GM23338 (cell line): Measurements from ENCODE around the gene CNTN5. TPM values are rescaled to one million over a fixed set of nuclear protein-coding genes. Genes with fewer than 3 reads are reported as not detected.

Experiments used
- ATAC-seq: fragments of 200-7000 bp; cut with Tn5 transposase; 3 replicates; pipeline ENCODE4 v1.9.1; 2020
- DNase-seq: peaks from one replicate; pipeline ENCODE4 v3.0.0-alpha.2; 2015; ENCODE audit warnings: low spot score
- H2AFZ ChIP-seq: fragments of 200-600 bp; sonication (generic); 2 replicates; pipeline ENCODE4 v1.8.0; 2016; ENCODE audit warnings: antibody characterized with exemption, mild to moderate bottlenecking, moderate library complexity
- H3F3A ChIP-seq: fragments of 200-600 bp; sonication (generic); replicated peaks from 2 replicates; pipeline ENCODE4 v1.8.0; 2017; ENCODE audit warnings: antibody characterized with exemption, mixed run types, low read depth
- H3K27ac ChIP-seq: fragments of 200-600 bp; sonication (generic); 2 replicates; pipeline ENCODE4 v1.6.1; 2016; ENCODE audit warnings: low read depth
- H3K27me3 ChIP-seq: fragments of 200-600 bp; sonication (generic); 2 replicates; pipeline ENCODE4 v1.8.0; 2016; ENCODE audit warnings: mild to moderate bottlenecking, mixed run types, moderate library complexity; ENCODE audit not compliant: insufficient read depth
- H3K36me3 ChIP-seq: fragments of 200-600 bp; sonication (generic); 2 replicates; pipeline ENCODE4 v1.8.0; 2016; ENCODE audit warnings: mild to moderate bottlenecking; ENCODE audit not compliant: insufficient read depth
- H3K4me1 ChIP-seq: fragments of 200-600 bp; sonication (generic); 2 replicates; pipeline ENCODE4 v1.8.0; 2016; ENCODE audit warnings: mild to moderate bottlenecking, moderate library complexity; ENCODE audit not compliant: insufficient read depth
- H3K4me2 ChIP-seq: fragments of 200-600 bp; sonication (generic); 2 replicates; pipeline ENCODE4 v1.7.1; 2017; ENCODE audit warnings: mixed run types
- H3K4me3 ChIP-seq: fragments of 200-600 bp; sonication (generic); 2 replicates; pipeline ENCODE4 v1.6.1; 2016; ENCODE audit warnings: mixed run types
- H3K79me2 ChIP-seq: fragments of 200-600 bp; sonication (generic); replicated peaks from 2 replicates; pipeline ENCODE4 v1.8.0; 2017; ENCODE audit warnings: mild to moderate bottlenecking; ENCODE audit not compliant: insufficient read depth
- H3K9me2 ChIP-seq: fragments of 200-600 bp; sonication (generic); 2 replicates; pipeline ENCODE4 v1.8.0; 2017; ENCODE audit not compliant: insufficient read depth
- H4K20me1 ChIP-seq: fragments of 200-600 bp; sonication (generic); replicated peaks from 2 replicates; pipeline ENCODE4 v1.8.0; 2017; ENCODE audit warnings: mild to moderate bottlenecking; ENCODE audit not compliant: insufficient read depth
- H3K27ac Mint-ChIP-seq: 2 replicates; pipeline ENCODE4 v1.8.0; 2020; ENCODE audit warnings: inconsistent platforms, mild to moderate bottlenecking, moderate library complexity, mixed read lengths
- H3K27me3 Mint-ChIP-seq: 3 replicates; pipeline ENCODE4 v1.8.0; 2022; ENCODE audit warnings: low read depth, mild to moderate bottlenecking, moderate library complexity, mixed read lengths, inconsistent platforms; ENCODE audit not compliant: insufficient read depth, poor library complexity
- H3K36me3 Mint-ChIP-seq: 3 replicates; pipeline ENCODE4 v1.8.0; 2021; ENCODE audit warnings: low read depth, mild to moderate bottlenecking, inconsistent platforms, moderate library complexity, mixed read lengths
- H3K4me1 Mint-ChIP-seq: 3 replicates; pipeline ENCODE4 v1.8.0; 2020; ENCODE audit warnings: mild to moderate bottlenecking, inconsistent platforms, mixed read lengths
- H3K4me3 Mint-ChIP-seq: 3 replicates; pipeline ENCODE4 v1.8.0; 2021; ENCODE audit warnings: moderate library complexity, mild to moderate bottlenecking, inconsistent platforms, mixed read lengths
- H3K9me3 Mint-ChIP-seq: 3 replicates; pipeline ENCODE4 v1.8.0; 2020; ENCODE audit warnings: moderate library complexity, mild to moderate bottlenecking, inconsistent platforms, mixed read lengths
- CREB1 ChIP-seq: fragments of 250-450 bp; sonication (Bioruptor Pico); IDR thresholded peaks from 2 replicates; pipeline ENCODE4 v1.5.0; 2020; ENCODE audit warnings: low read depth, mild to moderate bottlenecking, moderate library complexity
- EZH2 ChIP-seq: fragments of 200-600 bp; sonication (generic); IDR thresholded peaks from one replicate; pipeline ENCODE4 v1.8.0; 2017; ENCODE audit warnings: antibody characterized with exemption, mild to moderate bottlenecking, low read depth; ENCODE audit not compliant: unreplicated experiment
- JUNB ChIP-seq: IDR thresholded peaks from one replicate; pipeline ENCODE4 v1.6.1; 2016; ENCODE audit warnings: antibody characterized with exemption; ENCODE audit not compliant: unreplicated experiment
- NANOG ChIP-seq: IDR thresholded peaks from 2 replicates; pipeline ENCODE4 v1.6.1; 2016; ENCODE audit warnings: antibody characterized with exemption, borderline replicate concordance
- POLR2AphosphoS5 ChIP-seq: IDR thresholded peaks from 2 replicates; pipeline ENCODE4 v1.6.1; 2016; ENCODE audit warnings: antibody characterized with exemption, low read depth
- STAT1 ChIP-seq: IDR thresholded peaks from one replicate; pipeline ENCODE4 v1.6.1; 2016; ENCODE audit warnings: antibody characterized with exemption; ENCODE audit not compliant: unreplicated experiment
- ZNF114 ChIP-seq: fragments of 250-450 bp; sonication (Bioruptor Pico); IDR thresholded peaks from 2 replicates; pipeline ENCODE4 v1.5.0; 2020; ENCODE audit warnings: mild to moderate bottlenecking, moderate library complexity
- ZNF331 ChIP-seq: fragments of 250-450 bp; sonication (Bioruptor Pico); IDR thresholded peaks from 2 replicates; pipeline ENCODE4 v1.5.0; 2020; ENCODE audit warnings: low read depth, mild to moderate bottlenecking, moderate library complexity
- polyA plus RNA-seq: library from polyadenylated mRNA; unstranded; fragments of >200 nt; fragmentation: Nextera tagmentation; extraction: Ambion mirVana; gene quantifications from 2 replicates; pipeline ENCODE4 v1.2.1, GENCODE V29; 2016
- total RNA-seq: library from RNA; depleted of rRNA; stranded (reverse); fragments of >200 nt; shearing (Covaris generic); gene quantifications from 2 replicates; pipeline ENCODE4 v1.2.3, GENCODE V29; 2014
- TF ChIP-seq, protein P1 (sequence below): IDR thresholded peaks from one replicate; pipeline ENCODE4 v1.6.1; 2018; ENCODE audit warnings: antibody characterized with exemption; ENCODE audit not compliant: unreplicated experiment
- TF ChIP-seq, protein P2 (sequence below), 2 experiments: fragments of 200-600 bp in 1 of 2; sonication (generic) in 1 of 2; conservative IDR thresholded peaks; 2 replicates each; pipeline versions ENCODE4 v1.5.1 to v1.6.1; 2016 to 2017; ENCODE audit warnings: antibody characterized with exemption in 2 of 2, low read depth in 2 of 2, mild to moderate bottlenecking in 2 of 2, moderate library complexity in 1 of 2
- TF ChIP-seq, protein P3 (sequence below): IDR thresholded peaks from 2 replicates; pipeline ENCODE4 v1.6.1; 2016; ENCODE audit warnings: antibody characterized with exemption

CNTN5 gene
- total and polyA plus RNA-seq, 2 experiments from 2014 or later = not detected

DNA sequence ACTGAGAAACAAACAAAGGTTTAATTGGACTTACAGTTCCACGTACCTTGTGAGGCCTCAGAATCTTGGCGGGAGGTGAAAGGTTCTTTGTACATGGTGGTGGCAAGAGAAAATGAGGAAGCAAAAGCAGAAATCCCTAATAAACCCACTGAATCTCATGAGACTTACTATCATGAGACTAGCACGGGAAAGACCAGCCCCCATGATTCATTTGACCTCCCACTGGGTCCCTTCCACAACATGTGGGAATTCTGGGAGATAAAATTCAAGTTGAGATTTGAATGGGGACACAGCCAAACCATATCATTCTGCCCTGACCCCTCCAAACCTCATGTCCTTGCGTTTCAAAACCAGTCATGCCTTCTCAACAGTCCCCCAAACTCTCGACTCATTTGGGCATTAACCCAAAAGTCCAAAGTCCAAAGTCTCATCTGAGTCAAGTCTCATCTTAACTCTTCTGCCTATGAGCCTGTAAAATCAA, 617.4 kb downstream of the CNTN5 start:
- Mint-ChIP-seq H3K9me3 (peaks cover 24% of the 10 kb centered on the region), H3K27ac (no peak overlapping the region), H3K27me3 (peaks cover 3% of the 10 kb centered on the region), H3K4me3 (no peak overlapping the region), H3K4me1 (peaks cover 9% of the 10 kb centered on the region; the same call in 2 of the 3 replicates), H3K36me3 (peaks cover 21% of the 10 kb centered on the region)
- H2AFZ ChIP-seq = no peak overlapping the region
- DNase-seq (no peak), ATAC-seq (no peak)
- H4K20me1 ChIP-seq = no peaks in the 10 kb centered on the region
- no peak overlapping the region for H3K4me2 ChIP-seq
- no peaks in the 10 kb centered on the region for H3K79me2 ChIP-seq
- TF ChIP-seq ZNF331 (CRISPR knock-in tag) = no peak
- H3K27ac ChIP-seq = no peak overlapping the region
- no peak overlapping the region for H3K4me3 ChIP-seq
- H3K36me3 ChIP-seq = no peaks in the 10 kb centered on the region; the same call in 1 of the 2 replicates
- H3K4me1 ChIP-seq = peaks cover 6% of the 10 kb centered on the region
- no peaks in the 10 kb centered on the region for H3K27me3 ChIP-seq
- H3F3A ChIP-seq = no peaks in the 10 kb centered on the region
- H3K9me2 ChIP-seq = peaks cover 3% of the 10 kb centered on the region; the same call in 1 of the 2 replicates

DNA sequence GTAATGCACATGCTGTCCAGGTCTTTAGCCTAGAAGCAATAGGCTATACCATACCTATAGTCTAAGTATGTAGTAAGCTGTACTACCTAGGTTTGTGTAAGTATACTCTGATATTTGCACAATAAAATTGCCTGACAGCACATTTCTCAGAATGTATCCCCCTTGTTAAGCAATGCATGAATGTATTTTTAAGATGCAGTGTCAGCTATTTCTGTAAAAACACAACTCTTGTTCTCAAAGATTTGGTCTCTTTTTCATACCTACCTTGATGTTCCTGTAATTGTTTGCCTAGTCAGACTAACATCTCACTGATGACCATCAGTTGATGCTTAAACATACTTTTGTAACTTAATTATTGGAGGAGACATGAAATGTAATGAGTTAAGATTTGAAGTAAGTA, 619.9 kb downstream of the CNTN5 start:
- no peaks in the 10 kb centered on the region for H3K4me1 ChIP-seq
- Mint-ChIP-seq H3K4me1 (no peaks in the 10 kb centered on the region), H3K9me3 (peaks cover 24% of the 10 kb centered on the region), H3K27me3 (peaks cover 4% of the 10 kb centered on the region), H3K36me3 (peaks cover 21% of the 10 kb centered on the region), H3K27ac (no peak overlapping the region), H3K4me3 (no peak overlapping the region)
- no peaks in the 10 kb centered on the region; the same call in 1 of the 2 replicates for H3K36me3 ChIP-seq
- H3F3A ChIP-seq = no peaks in the 10 kb centered on the region
- ATAC-seq = no peak
- H3K27ac ChIP-seq = no peak overlapping the region
- DNase-seq = no peak
- H4K20me1 ChIP-seq = no peaks in the 10 kb centered on the region
- H2AFZ ChIP-seq = no peak overlapping the region
- H3K79me2 ChIP-seq = no peaks in the 10 kb centered on the region
- H3K4me2 ChIP-seq = no peak overlapping the region
- peaks cover 3% of the 10 kb centered on the region; the same call in 1 of the 2 replicates for H3K9me2 ChIP-seq
- H3K4me3 ChIP-seq = no peak overlapping the region
- H3K27me3 ChIP-seq = no peaks in the 10 kb centered on the region
- TF ChIP-seq ZNF331 (CRISPR knock-in tag) = no peak
- no peak for TF ChIP-seq ZNF114 (CRISPR knock-in tag)
- TF ChIP-seq, protein P1, sequence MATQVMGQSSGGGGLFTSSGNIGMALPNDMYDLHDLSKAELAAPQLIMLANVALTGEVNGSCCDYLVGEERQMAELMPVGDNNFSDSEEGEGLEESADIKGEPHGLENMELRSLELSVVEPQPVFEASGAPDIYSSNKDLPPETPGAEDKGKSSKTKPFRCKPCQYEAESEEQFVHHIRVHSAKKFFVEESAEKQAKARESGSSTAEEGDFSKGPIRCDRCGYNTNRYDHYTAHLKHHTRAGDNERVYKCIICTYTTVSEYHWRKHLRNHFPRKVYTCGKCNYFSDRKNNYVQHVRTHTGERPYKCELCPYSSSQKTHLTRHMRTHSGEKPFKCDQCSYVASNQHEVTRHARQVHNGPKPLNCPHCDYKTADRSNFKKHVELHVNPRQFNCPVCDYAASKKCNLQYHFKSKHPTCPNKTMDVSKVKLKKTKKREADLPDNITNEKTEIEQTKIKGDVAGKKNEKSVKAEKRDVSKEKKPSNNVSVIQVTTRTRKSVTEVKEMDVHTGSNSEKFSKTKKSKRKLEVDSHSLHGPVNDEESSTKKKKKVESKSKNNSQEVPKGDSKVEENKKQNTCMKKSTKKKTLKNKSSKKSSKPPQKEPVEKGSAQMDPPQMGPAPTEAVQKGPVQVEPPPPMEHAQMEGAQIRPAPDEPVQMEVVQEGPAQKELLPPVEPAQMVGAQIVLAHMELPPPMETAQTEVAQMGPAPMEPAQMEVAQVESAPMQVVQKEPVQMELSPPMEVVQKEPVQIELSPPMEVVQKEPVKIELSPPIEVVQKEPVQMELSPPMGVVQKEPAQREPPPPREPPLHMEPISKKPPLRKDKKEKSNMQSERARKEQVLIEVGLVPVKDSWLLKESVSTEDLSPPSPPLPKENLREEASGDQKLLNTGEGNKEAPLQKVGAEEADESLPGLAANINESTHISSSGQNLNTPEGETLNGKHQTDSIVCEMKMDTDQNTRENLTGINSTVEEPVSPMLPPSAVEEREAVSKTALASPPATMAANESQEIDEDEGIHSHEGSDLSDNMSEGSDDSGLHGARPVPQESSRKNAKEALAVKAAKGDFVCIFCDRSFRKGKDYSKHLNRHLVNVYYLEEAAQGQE = no peak
- TF ChIP-seq STAT1 = no peak
- no peak for TF ChIP-seq NANOG
- TF ChIP-seq, protein P2, sequence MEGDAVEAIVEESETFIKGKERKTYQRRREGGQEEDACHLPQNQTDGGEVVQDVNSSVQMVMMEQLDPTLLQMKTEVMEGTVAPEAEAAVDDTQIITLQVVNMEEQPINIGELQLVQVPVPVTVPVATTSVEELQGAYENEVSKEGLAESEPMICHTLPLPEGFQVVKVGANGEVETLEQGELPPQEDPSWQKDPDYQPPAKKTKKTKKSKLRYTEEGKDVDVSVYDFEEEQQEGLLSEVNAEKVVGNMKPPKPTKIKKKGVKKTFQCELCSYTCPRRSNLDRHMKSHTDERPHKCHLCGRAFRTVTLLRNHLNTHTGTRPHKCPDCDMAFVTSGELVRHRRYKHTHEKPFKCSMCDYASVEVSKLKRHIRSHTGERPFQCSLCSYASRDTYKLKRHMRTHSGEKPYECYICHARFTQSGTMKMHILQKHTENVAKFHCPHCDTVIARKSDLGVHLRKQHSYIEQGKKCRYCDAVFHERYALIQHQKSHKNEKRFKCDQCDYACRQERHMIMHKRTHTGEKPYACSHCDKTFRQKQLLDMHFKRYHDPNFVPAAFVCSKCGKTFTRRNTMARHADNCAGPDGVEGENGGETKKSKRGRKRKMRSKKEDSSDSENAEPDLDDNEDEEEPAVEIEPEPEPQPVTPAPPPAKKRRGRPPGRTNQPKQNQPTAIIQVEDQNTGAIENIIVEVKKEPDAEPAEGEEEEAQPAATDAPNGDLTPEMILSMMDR (conservative IDR thresholded peaks at IDR 0.05; ENCODE audit: low read depth in 2 of 2) = no peak
- TF ChIP-seq CREB1 = no peak
- no peak for TF ChIP-seq JUNB
- no peak for TF ChIP-seq EZH2
- TF ChIP-seq, protein P3, sequence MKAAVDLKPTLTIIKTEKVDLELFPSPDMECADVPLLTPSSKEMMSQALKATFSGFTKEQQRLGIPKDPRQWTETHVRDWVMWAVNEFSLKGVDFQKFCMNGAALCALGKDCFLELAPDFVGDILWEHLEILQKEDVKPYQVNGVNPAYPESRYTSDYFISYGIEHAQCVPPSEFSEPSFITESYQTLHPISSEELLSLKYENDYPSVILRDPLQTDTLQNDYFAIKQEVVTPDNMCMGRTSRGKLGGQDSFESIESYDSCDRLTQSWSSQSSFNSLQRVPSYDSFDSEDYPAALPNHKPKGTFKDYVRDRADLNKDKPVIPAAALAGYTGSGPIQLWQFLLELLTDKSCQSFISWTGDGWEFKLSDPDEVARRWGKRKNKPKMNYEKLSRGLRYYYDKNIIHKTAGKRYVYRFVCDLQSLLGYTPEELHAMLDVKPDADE = no peak
- TF ChIP-seq POLR2AphosphoS5 = no peak
